Measurements from ENCODE around the gene ZNF638. TPM values are rescaled to one million over a fixed set of nuclear protein-coding genes. Genes with fewer than 3 reads are reported as not detected.
A peak's percentile ranks its signal among the peaks of the same experiment; 100 is the strongest.

The ZNF638 gene
- total and polyA plus RNA-seq, 3 donors from 2014 or later = 65.0 to 226 (median 207) TPM

GRCh38 chr2:71332435-71332796 lies 834 bp downstream of the ZNF638 start:
- H3K27ac ChIP-seq = peak overlapping the region; percentile 94
- H3K36me3 ChIP-seq (ENCODE audit: low read depth, missing control alignments) = no peaks in the 10 kb centered on the region
- H3K27me3 ChIP-seq = no peaks in the 10 kb centered on the region
- WGBS, 2 donors = 0 to 2% methylated on average over 6 of the region's 6 CpGs
- no peak for DNase-seq
- H3K4me1 ChIP-seq = peaks cover 10% of the 10 kb centered on the region
- H3K9me3 ChIP-seq = no peaks in the 10 kb centered on the region
- peak overlapping the region; percentile 77 to 94 for H3K4me3 ChIP-seq
- TF ChIP-seq CTCF (IDR thresholded peaks at IDR 0.05) = no peak
- TF ChIP-seq POLR2A (IDR thresholded peaks at IDR 0.05) = no peak
- intact Hi-C loops (cut with DNase I; ENCODE audit: low total_unique reads) = no loop called here

DNA sequence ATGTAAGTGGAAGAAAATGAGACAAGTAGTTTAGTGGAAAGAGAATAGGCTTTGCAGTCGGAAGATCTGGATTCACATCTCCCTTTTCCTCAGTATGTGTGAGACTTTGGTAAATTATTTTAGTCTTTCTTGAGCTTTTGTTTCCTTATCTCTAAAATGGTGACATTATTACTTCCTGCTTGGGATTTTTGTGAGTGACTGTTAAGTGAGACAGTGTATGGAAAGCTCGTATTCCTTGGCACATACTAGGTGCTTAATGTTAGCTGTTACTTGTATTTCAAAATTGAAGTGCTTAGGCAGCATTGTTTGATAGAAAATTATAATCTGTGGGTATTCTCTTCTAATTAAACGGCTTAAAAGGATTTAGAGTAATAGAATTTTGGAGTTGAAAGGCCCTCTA lies 2.0 kb downstream of the ZNF638 start:
- Histone ChIP-seq H3K4me1 (peaks cover 10% of the 10 kb centered on the region), H3K9me3 (no peaks in the 10 kb centered on the region), H3K27ac (no peak overlapping the region), H3K27me3 (no peaks in the 10 kb centered on the region), H3K4me3 (peak overlapping the region in 1 of 2 donors; percentile 77), H3K36me3 (ENCODE audit: low read depth, missing control alignments) (no peaks in the 10 kb centered on the region)
- intact Hi-C loops (cut with DNase I; ENCODE audit: low total_unique reads) = no loop called here
- no peak for TF ChIP-seq CTCF (IDR thresholded peaks at IDR 0.05)
- no peak for TF ChIP-seq POLR2A (IDR thresholded peaks at IDR 0.05)
- 41 to 46% methylated on average over 3 of the region's 3 CpGs for WGBS, 2 donors
- no peak for DNase-seq

DNA sequence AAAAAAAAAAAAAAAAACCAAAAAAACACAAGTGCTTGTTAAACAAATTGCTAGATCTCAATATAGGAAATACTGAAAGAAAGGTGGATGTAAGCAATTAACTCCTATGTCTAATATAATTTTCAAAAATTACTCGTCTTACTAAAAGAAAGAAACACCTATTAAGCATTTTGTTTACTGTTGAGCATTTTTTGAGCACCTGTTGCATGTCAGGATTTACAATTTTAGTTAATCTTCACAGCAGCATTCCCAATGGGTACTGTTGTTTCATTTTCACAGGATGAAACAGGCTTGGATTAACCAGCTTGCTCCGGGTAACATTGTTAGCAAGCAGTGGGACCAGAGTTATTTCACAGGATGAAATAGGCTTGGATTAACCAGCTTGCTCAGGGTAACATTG lies 4.8 kb downstream of the ZNF638 start:
- intact Hi-C loops (cut with DNase I; ENCODE audit: low total_unique reads) = no loop called here
- H3K27me3 ChIP-seq = no peaks in the 10 kb centered on the region
- H3K4me3 ChIP-seq = no peak overlapping the region
- DNase-seq = no peak
- H3K27ac ChIP-seq = no peak overlapping the region
- H3K36me3 ChIP-seq (ENCODE audit: low read depth, missing control alignments) = no peaks in the 10 kb centered on the region
- TF ChIP-seq CTCF (IDR thresholded peaks at IDR 0.05) (no peak), POLR2A (IDR thresholded peaks at IDR 0.05) (no peak)
- H3K9me3 ChIP-seq = no peaks in the 10 kb centered on the region
- WGBS, 2 donors = 76 to 83% methylated on average over 2 of the region's 2 CpGs
- H3K4me1 ChIP-seq = peaks cover 10% of the 10 kb centered on the region

GRCh38 chr2:71336802-71337201 lies 5.2 kb downstream of the ZNF638 start:
- intact Hi-C loops (cut with DNase I; ENCODE audit: low total_unique reads) = no loop called here
- Histone ChIP-seq H3K27ac (no peak overlapping the region), H3K9me3 (no peaks in the 10 kb centered on the region), H3K27me3 (no peaks in the 10 kb centered on the region), H3K4me1 (peaks cover 10% of the 10 kb centered on the region), H3K36me3 (ENCODE audit: low read depth, missing control alignments) (no peaks in the 10 kb centered on the region), H3K4me3 (no peak overlapping the region)
- no peak for DNase-seq
- TF ChIP-seq POLR2A (IDR thresholded peaks at IDR 0.05) = no peak
- no peak for TF ChIP-seq CTCF (IDR thresholded peaks at IDR 0.05)

GRCh38 chr2:71337776-71338175 lies 6.2 kb downstream of the ZNF638 start:
- Histone ChIP-seq H3K4me1 (peaks cover 10% of the 10 kb centered on the region), H3K36me3 (ENCODE audit: low read depth, missing control alignments) (no peaks in the 10 kb centered on the region), H3K27ac (no peak overlapping the region), H3K4me3 (no peak overlapping the region), H3K27me3 (no peaks in the 10 kb centered on the region), H3K9me3 (no peaks in the 10 kb centered on the region)
- TF ChIP-seq CTCF (IDR thresholded peaks at IDR 0.05) (no peak), POLR2A (IDR thresholded peaks at IDR 0.05) (no peak)
- DNase-seq = no peak
- intact Hi-C loops (cut with DNase I; ENCODE audit: low total_unique reads) = no loop called here
- WGBS, 2 donors = 32 to 42% methylated on average over 2 of the region's 2 CpGs
